Activated CD4-positive, alpha-beta T cell treated with anti-CD3 and anti-CD28 coated beads, Interleukin-2, amount 50 U/mL, for 4 hours (primary cell): Measurements from ENCODE around the gene KAZN.

Source experiments
- DNase-seq, 2 experiments: peaks; one replicate each; pipeline ENCODE4 v3.0.0-alpha.2; 2020

The KAZN gene

GRCh38 chr1:14872762-14873161, 274.3 kb downstream of the KAZN start:
- no peak for DNase-seq

- DNase-seq, result no peak
Observed at GRCh38 chr1:14873677-14874076, 275.2 kb downstream of the KAZN start.

- DNase-seq, result no peak
Observed at GRCh38 chr1:14875524-14876509, 277.3 kb downstream of the KAZN start.

- no peak for DNase-seq
Observed at GRCh38 chr1:14876747-14877146, 278.3 kb downstream of the KAZN start.

- no peak for DNase-seq
Observed at GRCh38 chr1:14877224-14877623, 278.7 kb downstream of the KAZN start.

GRCh38 chr1:14878124-14878523, 279.6 kb downstream of the KAZN start:
- DNase-seq, result no peak

- DNase-seq, result no peak
Observed at GRCh38 chr1:14878951-14879350, 280.5 kb downstream of the KAZN start.

- DNase-seq, result no peak
Observed at GRCh38 chr1:14880456-14881316, 282.2 kb downstream of the KAZN start.

- no peak for DNase-seq
Observed at GRCh38 chr1:14881775-14882672, 283.5 kb downstream of the KAZN start.

GRCh38 chr1:14884614-14885175, 286.2 kb downstream of the KAZN start:
- DNase-seq, result no peak

- no peak for DNase-seq
Observed at GRCh38 chr1:14887044-14887566, 288.6 kb downstream of the KAZN start.

GRCh38 chr1:14887764-14888350, 289.4 kb downstream of the KAZN start:
- DNase-seq, result no peak

- no peak for DNase-seq
Observed at GRCh38 chr1:14888374-14888773, 289.9 kb downstream of the KAZN start.

- no peak for DNase-seq
Observed at GRCh38 chr1:14889825-14890440, 291.4 kb downstream of the KAZN start.

- DNase-seq, result no peak
Observed at GRCh38 chr1:14891991-14892390, 293.5 kb downstream of the KAZN start.

- no peak for DNase-seq
Observed at GRCh38 chr1:14894811-14895560, 296.5 kb downstream of the KAZN start.

- no peak for DNase-seq
Observed at GRCh38 chr1:14895727-14896126, 297.2 kb downstream of the KAZN start.

- no peak for DNase-seq
Observed at GRCh38 chr1:14896381-14897079, 298.0 kb downstream of the KAZN start.

GRCh38 chr1:14897080-14897449, 298.6 kb downstream of the KAZN start:
- no peak for DNase-seq

GRCh38 chr1:14897547-14897946, 299.1 kb downstream of the KAZN start:
- DNase-seq, result no peak
